Measurements from ENCODE around the gene FAP. TPM values are rescaled to one million over a fixed set of nuclear protein-coding genes. Genes with fewer than 3 reads are reported as not detected.

FAP gene
- total RNA-seq, 2 donors from 2014 or later: not detected

- WGBS, 2 experiments (ENCODE audit: insufficient coverage in 1 of 2, insufficient read length in 1 of 2): 90 to 100% methylated on average over 3 of the region's 3 CpGs
- Histone ChIP-seq H3K4me1 (ENCODE audit: control insufficient read depth, insufficient read depth, low read length) (no peaks in the 10 kb centered on the region), H3K36me3 (ENCODE audit: control insufficient read depth, insufficient read depth, low read length) (no peaks in the 10 kb centered on the region), H3K27me3 (ENCODE audit: control insufficient read depth, insufficient read depth, low read length, poor library complexity, severe bottlenecking) (no peaks in the 10 kb centered on the region), H3K9ac (ENCODE audit: extremely low read depth, low read length, poor library complexity, severe bottlenecking) (no peak overlapping the region), H3K27ac (ENCODE audit: low read depth, low read length) (no peak overlapping the region), H3K4me3 (ENCODE audit: low read length) (no peak overlapping the region), H3K9me3 (ENCODE audit: control insufficient read depth, low read length) (no peaks in the 10 kb centered on the region)
- TF ChIP-seq, protein P1, sequence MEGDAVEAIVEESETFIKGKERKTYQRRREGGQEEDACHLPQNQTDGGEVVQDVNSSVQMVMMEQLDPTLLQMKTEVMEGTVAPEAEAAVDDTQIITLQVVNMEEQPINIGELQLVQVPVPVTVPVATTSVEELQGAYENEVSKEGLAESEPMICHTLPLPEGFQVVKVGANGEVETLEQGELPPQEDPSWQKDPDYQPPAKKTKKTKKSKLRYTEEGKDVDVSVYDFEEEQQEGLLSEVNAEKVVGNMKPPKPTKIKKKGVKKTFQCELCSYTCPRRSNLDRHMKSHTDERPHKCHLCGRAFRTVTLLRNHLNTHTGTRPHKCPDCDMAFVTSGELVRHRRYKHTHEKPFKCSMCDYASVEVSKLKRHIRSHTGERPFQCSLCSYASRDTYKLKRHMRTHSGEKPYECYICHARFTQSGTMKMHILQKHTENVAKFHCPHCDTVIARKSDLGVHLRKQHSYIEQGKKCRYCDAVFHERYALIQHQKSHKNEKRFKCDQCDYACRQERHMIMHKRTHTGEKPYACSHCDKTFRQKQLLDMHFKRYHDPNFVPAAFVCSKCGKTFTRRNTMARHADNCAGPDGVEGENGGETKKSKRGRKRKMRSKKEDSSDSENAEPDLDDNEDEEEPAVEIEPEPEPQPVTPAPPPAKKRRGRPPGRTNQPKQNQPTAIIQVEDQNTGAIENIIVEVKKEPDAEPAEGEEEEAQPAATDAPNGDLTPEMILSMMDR (conservative IDR thresholded peaks at IDR 0.05): no peak
- Mint-ChIP-seq H3K36me3 (ENCODE audit: low read depth) (no peaks in the 10 kb centered on the region), H3K27me3 (ENCODE audit: insufficient read depth) (no peaks in the 10 kb centered on the region), H3K4me1 (no peaks in the 10 kb centered on the region), H3K9me3 (no peaks in the 10 kb centered on the region), H3K27ac (no peak overlapping the region), H3K4me3 (no peak overlapping the region)
- DNase-seq: no peak
Measured at GRCh38 chr2:162215162-162215561, 28.1 kb downstream of the FAP start.

DNA sequence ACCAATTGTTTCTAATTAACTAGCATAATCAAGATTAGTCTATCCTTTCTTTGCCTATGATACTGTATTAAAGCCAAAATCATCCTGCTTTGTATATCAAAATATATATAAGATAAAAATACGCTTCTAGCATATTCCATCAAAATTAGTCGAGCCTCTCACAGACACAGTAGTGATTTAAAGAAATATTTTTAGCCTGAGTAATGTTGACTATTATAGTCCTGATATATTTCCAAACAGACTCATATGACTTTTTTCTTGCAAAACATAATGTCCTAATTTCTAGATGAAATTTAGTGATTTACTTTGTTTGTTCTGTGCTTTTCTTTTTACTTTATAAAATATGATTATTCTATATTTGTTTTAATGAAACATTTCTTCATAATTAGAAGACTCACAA lies 30.9 kb downstream of the FAP start:
- TF ChIP-seq, protein P1 (conservative IDR thresholded peaks at IDR 0.05): no peak
- no peaks in the 10 kb centered on the region for H3K9me3 Mint-ChIP-seq
- H3K27ac ChIP-seq (ENCODE audit: low read depth, low read length): no peak overlapping the region

GRCh38 chr2:162211732-162212131 lies 31.5 kb downstream of the FAP start:
- H3K9ac ChIP-seq (ENCODE audit: extremely low read depth, low read length, poor library complexity, severe bottlenecking): no peak overlapping the region
- H3K27me3 ChIP-seq (ENCODE audit: control insufficient read depth, insufficient read depth, low read length, poor library complexity, severe bottlenecking): no peaks in the 10 kb centered on the region
- Mint-ChIP-seq H3K4me3 (no peak overlapping the region), H3K27me3 (ENCODE audit: insufficient read depth) (no peaks in the 10 kb centered on the region), H3K36me3 (ENCODE audit: low read depth) (no peaks in the 10 kb centered on the region), H3K4me1 (no peaks in the 10 kb centered on the region), H3K9me3 (no peaks in the 10 kb centered on the region), H3K27ac (no peak overlapping the region)
- 98% methylated on average over 3 of the region's 3 CpGs; no CpG with 5 or more reads in 1 of the 2 experiments for WGBS, 2 experiments (ENCODE audit: insufficient coverage in 1 of 2, insufficient read length in 1 of 2)
- DNase-seq: no peak
- no peaks in the 10 kb centered on the region for H3K36me3 ChIP-seq (ENCODE audit: control insufficient read depth, insufficient read depth, low read length)
- no peaks in the 10 kb centered on the region for H3K4me1 ChIP-seq (ENCODE audit: control insufficient read depth, insufficient read depth, low read length)
- H3K27ac ChIP-seq (ENCODE audit: low read depth, low read length): no peak overlapping the region
- TF ChIP-seq, protein P1 (conservative IDR thresholded peaks at IDR 0.05): no peak
- no peak overlapping the region for H3K4me3 ChIP-seq (ENCODE audit: low read length)
- H3K9me3 ChIP-seq (ENCODE audit: control insufficient read depth, low read length): no peaks in the 10 kb centered on the region

More for the DNA sequence above, 30.9 kb downstream of the FAP start:
- no CpG with 5 or more reads among the region's 2 CpGs for WGBS, 2 experiments (ENCODE audit: insufficient coverage in 1 of 2, insufficient read length in 1 of 2)
- no peak overlapping the region for H3K9ac ChIP-seq (ENCODE audit: extremely low read depth, low read length, poor library complexity, severe bottlenecking)
- Mint-ChIP-seq H3K27ac (no peak overlapping the region), H3K27me3 (ENCODE audit: insufficient read depth) (no peaks in the 10 kb centered on the region), H3K4me1 (no peaks in the 10 kb centered on the region), H3K4me3 (no peak overlapping the region), H3K36me3 (ENCODE audit: low read depth) (no peaks in the 10 kb centered on the region)
- H3K27me3 ChIP-seq (ENCODE audit: control insufficient read depth, insufficient read depth, low read length, poor library complexity, severe bottlenecking): no peaks in the 10 kb centered on the region
- no peak overlapping the region for H3K4me3 ChIP-seq (ENCODE audit: low read length)
- DNase-seq: no peak
- H3K36me3 ChIP-seq (ENCODE audit: control insufficient read depth, insufficient read depth, low read length): no peaks in the 10 kb centered on the region
- no peaks in the 10 kb centered on the region for H3K4me1 ChIP-seq (ENCODE audit: control insufficient read depth, insufficient read depth, low read length)
- H3K9me3 ChIP-seq (ENCODE audit: control insufficient read depth, low read length): no peaks in the 10 kb centered on the region
